ENCODE results near the gene ITK. TPM values are rescaled to one million over a fixed set of nuclear protein-coding genes. Genes with fewer than 3 reads are reported as not detected.

Gene ITK
- total and polyA plus RNA-seq, 2 experiments from 2014 or later, result 0.08 TPM; not detected in 1

DNA sequence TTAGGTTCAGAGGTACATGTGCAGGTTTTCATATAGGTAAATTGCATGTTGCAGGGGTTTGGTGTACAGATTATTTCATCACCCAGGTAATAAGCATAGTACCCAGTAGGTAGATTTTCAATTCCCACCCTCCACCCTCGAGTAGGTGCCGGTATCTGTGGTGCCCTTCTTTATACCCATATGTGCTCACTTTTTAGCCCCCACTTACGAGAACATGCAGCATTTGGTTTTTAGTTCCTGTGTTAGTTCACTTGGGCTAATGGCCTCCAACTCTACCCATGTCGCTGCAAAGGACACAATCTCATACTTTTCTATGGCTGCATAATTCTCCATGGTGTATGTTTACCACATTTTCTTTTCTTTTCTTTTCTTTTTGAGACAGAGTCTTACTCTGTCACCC is 21.2 kb downstream of the ITK start:
- no peak overlapping the region for H3K4me3 Mint-ChIP-seq

DNA sequence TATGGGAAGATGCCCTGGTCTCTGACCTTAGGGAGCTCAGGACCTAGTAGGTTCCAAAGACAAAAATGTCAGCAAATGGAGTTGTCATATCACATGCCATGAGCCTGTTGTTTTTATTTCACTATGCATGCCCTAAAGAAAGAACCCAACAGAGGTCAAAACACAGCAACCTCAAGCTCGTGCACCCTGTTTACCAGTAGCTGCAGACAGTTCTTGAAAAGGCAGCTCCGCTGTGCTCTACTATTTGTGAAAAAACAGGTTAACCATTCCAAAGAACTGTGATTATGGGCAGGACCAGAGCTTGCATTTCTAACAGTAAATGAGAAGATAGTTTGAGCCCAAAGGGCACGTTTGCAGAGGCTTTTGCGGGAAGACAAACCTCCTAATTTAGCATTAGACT is 22.8 kb downstream of the ITK start:
- H4K20me1 ChIP-seq (replicated peaks; ENCODE audit: insufficient read depth), result no peaks in the 10 kb centered on the region
- H3K4me2 ChIP-seq, result no peak overlapping the region
- H3K36me3 ChIP-seq (ENCODE audit: insufficient read depth), result no peaks in the 10 kb centered on the region
- H3K27ac Mint-ChIP-seq, result no peak overlapping the region
- H3K4me3 ChIP-seq, result no peak overlapping the region
- H3K27me3 ChIP-seq (ENCODE audit: insufficient read depth), result no peaks in the 10 kb centered on the region
- H2AFZ ChIP-seq, result no peak overlapping the region
- no peaks in the 10 kb centered on the region for H3K9me2 ChIP-seq (ENCODE audit: insufficient read depth)
- ATAC-seq (no peak), DNase-seq (ENCODE audit: low spot score) (no peak)
- no peak overlapping the region for H3K4me3 Mint-ChIP-seq
- H3K4me1 ChIP-seq (ENCODE audit: insufficient read depth), result no peaks in the 10 kb centered on the region
- H3K9me3 Mint-ChIP-seq, result no peaks in the 10 kb centered on the region
- H3K79me2 ChIP-seq (replicated peaks; ENCODE audit: insufficient read depth), result no peaks in the 10 kb centered on the region
- H3F3A ChIP-seq (replicated peaks; ENCODE audit: low read depth), result no peaks in the 10 kb centered on the region
- no peaks in the 10 kb centered on the region for H3K27me3 Mint-ChIP-seq (ENCODE audit: insufficient read depth, low read depth, poor library complexity)
- no peak overlapping the region for H3K27ac ChIP-seq (ENCODE audit: low read depth)
- no peaks in the 10 kb centered on the region for H3K36me3 Mint-ChIP-seq (ENCODE audit: low read depth)
- H3K4me1 Mint-ChIP-seq, result no peaks in the 10 kb centered on the region
- no peak for TF ChIP-seq EZH2 (IDR thresholded peaks at IDR 0.05; ENCODE audit: low read depth, unreplicated experiment)
- no peak for TF ChIP-seq CREB1 (CRISPR knock-in tag; IDR thresholded peaks at IDR 0.05; ENCODE audit: low read depth)
- TF ChIP-seq ZNF114 (CRISPR knock-in tag; IDR thresholded peaks at IDR 0.05), result no peak
- TF ChIP-seq NANOG (IDR thresholded peaks at IDR 0.05; ENCODE audit: borderline replicate concordance), result no peak
- TF ChIP-seq, protein P1, sequence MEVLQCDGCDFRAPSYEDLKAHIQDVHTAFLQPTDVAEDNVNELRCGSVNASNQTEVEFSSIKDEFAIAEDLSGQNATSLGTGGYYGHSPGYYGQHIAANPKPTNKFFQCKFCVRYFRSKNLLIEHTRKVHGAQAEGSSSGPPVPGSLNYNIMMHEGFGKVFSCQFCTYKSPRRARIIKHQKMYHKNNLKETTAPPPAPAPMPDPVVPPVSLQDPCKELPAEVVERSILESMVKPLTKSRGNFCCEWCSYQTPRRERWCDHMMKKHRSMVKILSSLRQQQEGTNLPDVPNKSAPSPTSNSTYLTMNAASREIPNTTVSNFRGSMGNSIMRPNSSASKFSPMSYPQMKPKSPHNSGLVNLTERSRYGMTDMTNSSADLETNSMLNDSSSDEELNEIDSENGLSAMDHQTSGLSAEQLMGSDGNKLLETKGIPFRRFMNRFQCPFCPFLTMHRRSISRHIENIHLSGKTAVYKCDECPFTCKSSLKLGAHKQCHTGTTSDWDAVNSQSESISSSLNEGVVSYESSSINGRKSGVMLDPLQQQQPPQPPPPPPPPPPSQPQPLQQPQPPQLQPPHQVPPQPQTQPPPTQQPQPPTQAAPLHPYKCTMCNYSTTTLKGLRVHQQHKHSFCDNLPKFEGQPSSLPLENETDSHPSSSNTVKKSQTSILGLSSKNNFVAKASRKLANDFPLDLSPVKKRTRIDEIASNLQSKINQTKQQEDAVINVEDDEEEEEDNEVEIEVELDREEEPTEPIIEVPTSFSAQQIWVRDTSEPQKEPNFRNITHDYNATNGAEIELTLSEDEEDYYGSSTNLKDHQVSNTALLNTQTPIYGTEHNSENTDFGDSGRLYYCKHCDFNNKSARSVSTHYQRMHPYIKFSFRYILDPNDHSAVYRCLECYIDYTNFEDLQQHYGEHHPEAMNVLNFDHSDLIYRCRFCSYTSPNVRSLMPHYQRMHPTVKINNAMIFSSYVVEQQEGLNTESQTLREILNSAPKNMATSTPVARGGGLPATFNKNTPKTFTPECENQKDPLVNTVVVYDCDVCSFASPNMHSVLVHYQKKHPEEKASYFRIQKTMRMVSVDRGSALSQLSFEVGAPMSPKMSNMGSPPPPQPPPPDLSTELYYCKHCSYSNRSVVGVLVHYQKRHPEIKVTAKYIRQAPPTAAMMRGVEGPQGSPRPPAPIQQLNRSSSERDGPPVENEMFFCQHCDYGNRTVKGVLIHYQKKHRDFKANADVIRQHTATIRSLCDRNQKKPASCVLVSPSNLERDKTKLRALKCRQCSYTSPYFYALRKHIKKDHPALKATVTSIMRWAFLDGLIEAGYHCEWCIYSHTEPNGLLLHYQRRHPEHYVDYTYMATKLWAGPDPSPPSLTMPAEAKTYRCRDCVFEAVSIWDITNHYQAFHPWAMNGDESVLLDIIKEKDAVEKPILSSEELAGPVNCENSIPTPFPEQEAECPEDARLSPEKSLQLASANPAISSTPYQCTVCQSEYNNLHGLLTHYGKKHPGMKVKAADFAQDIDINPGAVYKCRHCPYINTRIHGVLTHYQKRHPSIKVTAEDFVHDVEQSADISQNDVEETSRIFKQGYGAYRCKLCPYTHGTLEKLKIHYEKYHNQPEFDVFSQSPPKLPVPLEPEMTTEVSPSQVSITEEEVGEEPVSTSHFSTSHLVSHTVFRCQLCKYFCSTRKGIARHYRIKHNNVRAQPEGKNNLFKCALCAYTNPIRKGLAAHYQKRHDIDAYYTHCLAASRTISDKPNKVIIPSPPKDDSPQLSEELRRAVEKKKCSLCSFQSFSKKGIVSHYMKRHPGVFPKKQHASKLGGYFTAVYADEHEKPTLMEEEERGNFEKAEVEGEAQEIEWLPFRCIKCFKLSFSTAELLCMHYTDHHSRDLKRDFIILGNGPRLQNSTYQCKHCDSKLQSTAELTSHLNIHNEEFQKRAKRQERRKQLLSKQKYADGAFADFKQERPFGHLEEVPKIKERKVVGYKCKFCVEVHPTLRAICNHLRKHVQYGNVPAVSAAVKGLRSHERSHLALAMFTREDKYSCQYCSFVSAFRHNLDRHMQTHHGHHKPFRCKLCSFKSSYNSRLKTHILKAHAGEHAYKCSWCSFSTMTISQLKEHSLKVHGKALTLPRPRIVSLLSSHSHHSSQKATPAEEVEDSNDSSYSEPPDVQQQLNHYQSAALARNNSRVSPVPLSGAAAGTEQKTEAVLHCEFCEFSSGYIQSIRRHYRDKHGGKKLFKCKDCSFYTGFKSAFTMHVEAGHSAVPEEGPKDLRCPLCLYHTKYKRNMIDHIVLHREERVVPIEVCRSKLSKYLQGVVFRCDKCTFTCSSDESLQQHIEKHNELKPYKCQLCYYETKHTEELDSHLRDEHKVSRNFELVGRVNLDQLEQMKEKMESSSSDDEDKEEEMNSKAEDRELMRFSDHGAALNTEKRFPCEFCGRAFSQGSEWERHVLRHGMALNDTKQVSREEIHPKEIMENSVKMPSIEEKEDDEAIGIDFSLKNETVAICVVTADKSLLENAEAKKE (CRISPR knock-in tag; IDR thresholded peaks at IDR 0.05), result no peak
- no peak for TF ChIP-seq STAT1 (IDR thresholded peaks at IDR 0.05; ENCODE audit: unreplicated experiment)
- no peak for TF ChIP-seq POLR2AphosphoS5 (IDR thresholded peaks at IDR 0.05; ENCODE audit: low read depth)
- TF ChIP-seq, protein P2, sequence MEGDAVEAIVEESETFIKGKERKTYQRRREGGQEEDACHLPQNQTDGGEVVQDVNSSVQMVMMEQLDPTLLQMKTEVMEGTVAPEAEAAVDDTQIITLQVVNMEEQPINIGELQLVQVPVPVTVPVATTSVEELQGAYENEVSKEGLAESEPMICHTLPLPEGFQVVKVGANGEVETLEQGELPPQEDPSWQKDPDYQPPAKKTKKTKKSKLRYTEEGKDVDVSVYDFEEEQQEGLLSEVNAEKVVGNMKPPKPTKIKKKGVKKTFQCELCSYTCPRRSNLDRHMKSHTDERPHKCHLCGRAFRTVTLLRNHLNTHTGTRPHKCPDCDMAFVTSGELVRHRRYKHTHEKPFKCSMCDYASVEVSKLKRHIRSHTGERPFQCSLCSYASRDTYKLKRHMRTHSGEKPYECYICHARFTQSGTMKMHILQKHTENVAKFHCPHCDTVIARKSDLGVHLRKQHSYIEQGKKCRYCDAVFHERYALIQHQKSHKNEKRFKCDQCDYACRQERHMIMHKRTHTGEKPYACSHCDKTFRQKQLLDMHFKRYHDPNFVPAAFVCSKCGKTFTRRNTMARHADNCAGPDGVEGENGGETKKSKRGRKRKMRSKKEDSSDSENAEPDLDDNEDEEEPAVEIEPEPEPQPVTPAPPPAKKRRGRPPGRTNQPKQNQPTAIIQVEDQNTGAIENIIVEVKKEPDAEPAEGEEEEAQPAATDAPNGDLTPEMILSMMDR (conservative IDR thresholded peaks at IDR 0.05; ENCODE audit: low read depth in 2 of 2), result no peak
- no peak for TF ChIP-seq EZH2phosphoT487 (IDR thresholded peaks at IDR 0.05; ENCODE audit: unreplicated experiment)
- TF ChIP-seq, protein P3, sequence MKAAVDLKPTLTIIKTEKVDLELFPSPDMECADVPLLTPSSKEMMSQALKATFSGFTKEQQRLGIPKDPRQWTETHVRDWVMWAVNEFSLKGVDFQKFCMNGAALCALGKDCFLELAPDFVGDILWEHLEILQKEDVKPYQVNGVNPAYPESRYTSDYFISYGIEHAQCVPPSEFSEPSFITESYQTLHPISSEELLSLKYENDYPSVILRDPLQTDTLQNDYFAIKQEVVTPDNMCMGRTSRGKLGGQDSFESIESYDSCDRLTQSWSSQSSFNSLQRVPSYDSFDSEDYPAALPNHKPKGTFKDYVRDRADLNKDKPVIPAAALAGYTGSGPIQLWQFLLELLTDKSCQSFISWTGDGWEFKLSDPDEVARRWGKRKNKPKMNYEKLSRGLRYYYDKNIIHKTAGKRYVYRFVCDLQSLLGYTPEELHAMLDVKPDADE (IDR thresholded peaks at IDR 0.05), result no peak

More for the DNA sequence above, 21.2 kb downstream of the ITK start:
- no peak overlapping the region for H2AFZ ChIP-seq
- ATAC-seq (no peak), DNase-seq (ENCODE audit: low spot score) (no peak)
- Mint-ChIP-seq H3K9me3 (no peaks in the 10 kb centered on the region), H3K27me3 (ENCODE audit: insufficient read depth, low read depth, poor library complexity) (no peaks in the 10 kb centered on the region), H3K27ac (no peak overlapping the region), H3K36me3 (ENCODE audit: low read depth) (no peaks in the 10 kb centered on the region), H3K4me1 (no peaks in the 10 kb centered on the region)
- no peaks in the 10 kb centered on the region for H4K20me1 ChIP-seq (replicated peaks; ENCODE audit: insufficient read depth)
- no peaks in the 10 kb centered on the region for H3K36me3 ChIP-seq (ENCODE audit: insufficient read depth)
- H3K4me2 ChIP-seq, result no peak overlapping the region
- H3K4me3 ChIP-seq, result no peak overlapping the region
- H3K27me3 ChIP-seq (ENCODE audit: insufficient read depth), result no peaks in the 10 kb centered on the region
- no peaks in the 10 kb centered on the region for H3K4me1 ChIP-seq (ENCODE audit: insufficient read depth)
- no peaks in the 10 kb centered on the region for H3F3A ChIP-seq (replicated peaks; ENCODE audit: low read depth)
- H3K27ac ChIP-seq (ENCODE audit: low read depth), result no peak overlapping the region
- no peaks in the 10 kb centered on the region for H3K9me2 ChIP-seq (ENCODE audit: insufficient read depth)
- H3K79me2 ChIP-seq (replicated peaks; ENCODE audit: insufficient read depth), result no peaks in the 10 kb centered on the region
- TF ChIP-seq, protein P3 (IDR thresholded peaks at IDR 0.05), result no peak
- TF ChIP-seq ZNF331 (CRISPR knock-in tag; IDR thresholded peaks at IDR 0.05; ENCODE audit: low read depth) (no peak), JUNB (IDR thresholded peaks at IDR 0.05; ENCODE audit: unreplicated experiment) (no peak), EZH2phosphoT487 (IDR thresholded peaks at IDR 0.05; ENCODE audit: unreplicated experiment) (no peak), CREB1 (CRISPR knock-in tag; IDR thresholded peaks at IDR 0.05; ENCODE audit: low read depth) (no peak)
